ENCODE measurements around the gene PMVK. TPM values are rescaled to one million over a fixed set of nuclear protein-coding genes. Genes with fewer than 3 reads are reported as not detected.
"Not testable (repeated sequence)": the region's sequence is repeated elsewhere in the genome, so short reads cannot be mapped to it uniquely, and the experiment has no call there.

PMVK gene
- total RNA-seq, 1 experiment from 2014 or later = 26.8 TPM

- no peak overlapping the region for H3K4me3 Mint-ChIP-seq
- H3K27ac Mint-ChIP-seq = no peak overlapping the region
- DNase-seq (ENCODE audit: low spot score) (no peak), ATAC-seq (no peak)
- ChIA-PET CTCF (interaction anchor here (0.8 to 1.4 kb wide), 2 partner anchors 31 to 177 kb away, joined by 3 to 4 read pairs; no protein-coding TSS in a partner anchor), POLR2A (no interaction called here)
- H3K9me3 Mint-ChIP-seq = peaks cover 35% of the 10 kb centered on the region
- peaks cover 8% of the 10 kb centered on the region for H3K27me3 Mint-ChIP-seq (ENCODE audit: low read depth)
- H3K36me3 Mint-ChIP-seq = peaks cover 19% of the 10 kb centered on the region
- H3K4me1 Mint-ChIP-seq = 0 out of 2 replicates have a peak, but pooled peaks cover 3% of the 10 kb centered on the region
- no peak for TF ChIP-seq EMX1 (CRISPR knock-in tag; IDR thresholded peaks at IDR 0.05)
- TF ChIP-seq ZSCAN18 (CRISPR knock-in tag; IDR thresholded peaks at IDR 0.05) = no peak
- no peak for TF ChIP-seq ZNF219 (CRISPR knock-in tag; IDR thresholded peaks at IDR 0.05; ENCODE audit: borderline replicate concordance)
- TF ChIP-seq NR2C2 (CRISPR knock-in tag; IDR thresholded peaks at IDR 0.05) = no peak
- no peak for TF ChIP-seq ELF4 (CRISPR knock-in tag; IDR thresholded peaks at IDR 0.05; ENCODE audit: low read depth)
- no peak for TF ChIP-seq CDX4 (CRISPR knock-in tag; IDR thresholded peaks at IDR 0.05; ENCODE audit: borderline replicate concordance)
- no peak for TF ChIP-seq ZBTB43 (CRISPR knock-in tag; IDR thresholded peaks at IDR 0.05)
These were observed 27.6 kb downstream of the PMVK start for GRCh38 chr1:154908937-154909336.

- H3K9me3 Mint-ChIP-seq = peaks cover 35% of the 10 kb centered on the region
These were observed 28.4 kb downstream of the PMVK start for GRCh38 chr1:154908129-154908528.

GRCh38 chr1:154906621-154907081 lies 29.9 kb downstream of the PMVK start:
- ATAC-seq (peak; percentile 81), DNase-seq (ENCODE audit: low spot score) (peak; percentile 15)
- Mint-ChIP-seq H3K36me3 (peaks cover 19% of the 10 kb centered on the region), H3K4me3 (no peak overlapping the region), H3K4me1 (no peaks in the 10 kb centered on the region), H3K9me3 (peaks cover 35% of the 10 kb centered on the region), H3K27me3 (ENCODE audit: low read depth) (peaks cover 8% of the 10 kb centered on the region), H3K27ac (no peak overlapping the region)
- ChIA-PET CTCF (interaction anchor here (0.5 to 2.4 kb wide), 16 partner anchors 15 to 347 kb away, joined by 3 to 14 read pairs (median 6); partner anchors contain the start of genes ADAM15 and PMVK), POLR2A (no interaction called here)
- TF ChIP-seq FOXP4 (CRISPR knock-in tag; IDR thresholded peaks at IDR 0.05) (no peak), RORB (CRISPR knock-in tag; IDR thresholded peaks at IDR 0.05) (no peak), USF2 (CRISPR knock-in tag; IDR thresholded peaks at IDR 0.05) (no peak), IRF2 (CRISPR knock-in tag; IDR thresholded peaks at IDR 0.05; ENCODE audit: borderline replicate concordance, low read depth) (no peak), STAT6 (CRISPR knock-in tag; conservative IDR thresholded peaks at IDR 0.05; ENCODE audit: low read depth) (no peak), ZNF281 (CRISPR knock-in tag; IDR thresholded peaks at IDR 0.05) (no peak), ZBTB21 (CRISPR knock-in tag; IDR thresholded peaks at IDR 0.05; ENCODE audit: borderline replicate concordance) (no peak), E2F5 (CRISPR knock-in tag; IDR thresholded peaks at IDR 0.05) (no peak), ZSCAN18 (CRISPR knock-in tag; IDR thresholded peaks at IDR 0.05) (no peak), RELA (CRISPR knock-in tag; IDR thresholded peaks at IDR 0.05; ENCODE audit: borderline replicate concordance) (no peak)

More at GRCh38 chr1:154908129-154908528, 28.4 kb downstream of the PMVK start:
- H3K4me3 Mint-ChIP-seq; H3K27ac Mint-ChIP-seq; POLR2A ChIA-PET; H3K27me3 Mint-ChIP-seq (ENCODE audit: low read depth); H3K4me1 Mint-ChIP-seq; ATAC-seq; DNase-seq (ENCODE audit: low spot score): not testable (repeated sequence)
- CTCF ChIA-PET = interaction anchor here (0.8 to 1.4 kb wide), 2 partner anchors 30 to 178 kb away, joined by 3 to 4 read pairs; no protein-coding TSS in a partner anchor
- H3K36me3 Mint-ChIP-seq = peaks cover 19% of the 10 kb centered on the region
